Panc1 (cell line): ENCODE data around the gene NFE2L3. TPM values are rescaled to one million over a fixed set of nuclear protein-coding genes. Genes with fewer than 3 reads are reported as not detected.

Experiments
- ATAC-seq: fragments of 200-7000 bp; cut with Tn5 transposase; 2 replicates; pipeline ENCODE4 v1.9.1; 2020; ENCODE audit warnings: mild to moderate bottlenecking, moderate library complexity
- BruUV-seq: library from RNA; stranded (reverse); fragments of 400-500 nt; replicated peaks from 2 replicates; lab custom pipeline; 2021; lab: Mats Ljungman, UMichigan
- CTCF ChIA-PET: fragments of 300-600 bp; sonication (Branson Sonifier 250); formaldehyde crosslinking; loops from one replicate; lab custom pipeline; 2022; ENCODE audit warnings: antibody characterized with exemption; lab: Charles Lee
- POLR2A ChIA-PET: fragments of 300-600 bp; sonication (Branson Sonifier 250); formaldehyde crosslinking; loops from one replicate; lab custom pipeline; 2022; ENCODE audit warnings: antibody characterized with exemption; lab: Charles Lee
- DNase-seq: peaks from one replicate; pipeline ENCODE4 v3.0.0-alpha.2; 2010; ENCODE audit warnings: low read depth, low spot score
- H3K27ac ChIP-seq: 2 replicates; pipeline ENCODE4 v1.5.1; 2011; ENCODE audit warnings: mild to moderate bottlenecking, low read length, inconsistent platforms
- H3K27me3 ChIP-seq: fragments of 200-500 bp; sonication (Bioruptor generic); 2 replicates; pipeline ENCODE4 v1.6.0; 2014; ENCODE audit warnings: low read length, inconsistent platforms; ENCODE audit not compliant: control insufficient read depth, insufficient read depth
- H3K36me3 ChIP-seq: fragments of 200-500 bp; sonication (Bioruptor generic); 2 replicates; pipeline ENCODE4 v1.5.1; 2014; ENCODE audit warnings: inconsistent platforms, mild to moderate bottlenecking, low read length, moderate library complexity; ENCODE audit not compliant: control insufficient read depth, insufficient read depth
- H3K4me1 ChIP-seq: 2 replicates; pipeline ENCODE4 v1.5.1; 2011; ENCODE audit warnings: inconsistent platforms, mild to moderate bottlenecking, low read length, moderate library complexity; ENCODE audit not compliant: control insufficient read depth, insufficient read depth
- H3K4me3 ChIP-seq, 2 experiments: 2 replicates each; pipeline ENCODE4 v1.5.1; 2011 to 2012; ENCODE audit warnings: low read depth in 2 of 2, low read length in 2 of 2, mild to moderate bottlenecking in 2 of 2, inconsistent platforms in 1 of 2, moderate library complexity in 1 of 2
- H3K9me3 ChIP-seq: fragments of 200-500 bp; sonication (Bioruptor generic); 2 replicates; pipeline ENCODE4 v1.5.1; 2014; ENCODE audit warnings: low read depth, mild to moderate bottlenecking, inconsistent platforms, low read length, moderate library complexity; ENCODE audit not compliant: control insufficient read depth, insufficient read depth
- CTCF ChIP-seq: fragments of 450-650 bp; IDR thresholded peaks from 2 replicates; pipeline ENCODE4 v1.5.1; 2017; ENCODE audit warnings: mild to moderate bottlenecking
- POLR2AphosphoS5 ChIP-seq: IDR thresholded peaks from 2 replicates; pipeline ENCODE4 v1.6.1; 2012; ENCODE audit warnings: mild to moderate bottlenecking, low read depth, low read length, moderate library complexity
- REST ChIP-seq, 2 experiments: IDR thresholded peaks; 2 replicates each; pipeline ENCODE4 v1.6.1; 2011 to 2012; ENCODE audit warnings: low read depth in 2 of 2, control low read depth in 1 of 2, low read length in 1 of 2, mild to moderate bottlenecking in 1 of 2, moderate library complexity in 1 of 2; ENCODE audit not compliant: insufficient read depth in 1 of 2
- SIN3A ChIP-seq: IDR thresholded peaks from 2 replicates; pipeline ENCODE4 v1.6.1; 2012; ENCODE audit warnings: low read depth, mild to moderate bottlenecking, low read length, moderate library complexity, borderline replicate concordance; ENCODE audit not compliant: insufficient read depth
- TCF7L2 ChIP-seq: IDR thresholded peaks from 2 replicates; pipeline ENCODE4 v1.6.1; 2011; ENCODE audit warnings: mild to moderate bottlenecking, low read depth, low read length, inconsistent platforms
- in situ Hi-C: cut with HindIII; loops from 2 replicates; pipeline ENCODE4 v1.10.0; 2016; ENCODE audit warnings: low sequenced_read_pairs, low pct_unique_long_range_greater_than_20kb
- intact Hi-C: fragments of 100-400 bp; cut with micrococcal nuclease; formaldehyde crosslinking; loops from one replicate; pipeline ENCODE4 v1.10.0; 2022; ENCODE audit not compliant: unreplicated experiment
- total RNA-seq: library from RNA; stranded (reverse); gene quantifications from one replicate; pipeline ENCODE4 v1.2.1, GENCODE V29; 2021; ENCODE audit not compliant: unreplicated experiment

NFE2L3 gene
- total RNA-seq, 1 experiment from 2014 or later: 78.5 TPM

DNA sequence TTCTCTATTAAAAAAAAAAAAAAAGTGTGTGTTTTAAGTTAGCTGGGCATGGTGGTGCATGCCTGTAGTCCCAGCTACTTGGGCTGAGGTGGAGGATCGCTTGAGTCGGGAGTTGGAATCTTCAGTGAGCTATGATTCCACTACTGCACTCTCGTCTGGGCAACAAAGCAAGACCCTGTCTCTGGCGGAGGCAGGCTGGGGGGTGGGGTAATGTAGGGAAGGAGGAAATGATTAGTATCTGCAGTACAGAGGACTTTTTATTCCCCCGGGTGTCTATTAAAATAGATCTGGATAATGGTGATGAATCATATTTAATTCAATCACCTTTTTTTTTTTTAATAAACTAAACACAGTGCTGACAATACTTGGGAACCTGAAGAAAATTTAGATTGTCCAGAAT, 56.0 kb downstream of the NFE2L3 start:
- Histone ChIP-seq H3K4me3 (no peak overlapping the region), H3K27me3 (no peaks in the 10 kb centered on the region), H3K36me3 (peaks cover 82% of the 10 kb centered on the region), H3K4me1 (peaks cover 33% of the 10 kb centered on the region), H3K9me3 (no peaks in the 10 kb centered on the region), H3K27ac (no peak overlapping the region)
- intact Hi-C loops: no loop called here
- ChIA-PET POLR2A (no interaction called here), CTCF (no interaction called here)
- DNase-seq (no peak), ATAC-seq (no peak)
- in situ Hi-C loops: no loop called here
- TF ChIP-seq SIN3A (no peak), POLR2AphosphoS5 (no peak), CTCF (no peak), TCF7L2 (no peak), REST (IDR thresholded peaks at IDR 0.05; ENCODE audit: insufficient read depth in 1 of 2, low read depth in 2 of 2, low read length in 1 of 2) (no peak)
- BruUV-seq: no TSS peak

DNA sequence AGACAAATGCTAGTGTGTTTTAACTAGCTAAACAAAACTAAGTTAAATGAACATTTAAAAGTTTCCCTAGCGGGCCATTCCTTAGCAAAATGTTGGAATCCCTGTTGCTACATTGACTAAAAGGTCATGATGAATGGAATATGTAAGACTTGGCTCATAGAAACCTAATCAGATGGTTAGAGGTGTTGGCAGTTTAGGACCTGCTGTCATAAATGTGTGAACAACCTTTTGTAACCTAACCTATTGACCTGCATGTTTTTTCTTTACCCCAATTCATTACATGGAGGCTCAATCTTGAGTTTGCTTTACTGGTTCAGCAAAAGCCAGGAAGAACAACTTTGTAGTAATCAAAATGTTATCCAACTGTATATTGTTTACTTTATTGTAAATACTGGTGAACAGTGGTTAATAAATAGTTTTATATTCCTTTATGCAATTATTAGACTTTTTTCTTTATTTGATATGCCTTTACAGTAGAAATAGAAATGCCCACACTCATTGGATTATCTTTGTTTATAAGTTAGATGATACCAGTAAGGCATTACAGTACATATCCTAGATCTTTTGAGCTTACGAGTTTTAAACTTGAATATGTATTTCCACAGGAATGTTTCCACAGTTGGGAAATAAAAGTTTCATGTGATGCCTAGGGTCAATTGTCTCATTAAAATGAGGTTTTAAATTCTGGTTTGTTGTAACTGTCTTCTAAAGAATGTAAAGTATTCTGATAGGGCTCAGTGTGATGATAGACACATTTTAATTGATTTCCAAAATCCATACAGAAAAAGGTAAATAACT, 61.1 kb downstream of the NFE2L3 start:
- no TSS peak for BruUV-seq
- ATAC-seq (no peak), DNase-seq (no peak)
- ChIA-PET CTCF (no interaction called here), POLR2A (interaction anchor here (0.5 kb wide), 1 partner anchor 39 kb away, joined by 7 read pairs; no protein-coding TSS in a partner anchor)
- intact Hi-C loops: loop anchor here (5.0 kb wide), 1 partner anchor 74 kb away; no protein-coding TSS in a partner anchor
- no peaks in the 10 kb centered on the region for H3K27me3 ChIP-seq
- H3K27ac ChIP-seq: no peak overlapping the region
- H3K36me3 ChIP-seq: peaks cover 44% of the 10 kb centered on the region
- TF ChIP-seq POLR2AphosphoS5 (peak; percentile 43; the same call in 1 of the 2 replicates), SIN3A (no peak), TCF7L2 (no peak)
- no peaks in the 10 kb centered on the region for H3K9me3 ChIP-seq
- H3K4me1 ChIP-seq: peaks cover 8% of the 10 kb centered on the region; the same call in 1 of the 2 replicates
- no peak overlapping the region for H3K4me3 ChIP-seq
- in situ Hi-C loops: no loop called here
